Bronchial epithelial cell (primary cell): Measurements from ENCODE around the gene RAB7B. TPM values are rescaled to one million over a fixed set of nuclear protein-coding genes. Genes with fewer than 3 reads are reported as not detected.

Experiments used
- DNase-seq: peaks from one replicate; pipeline ENCODE4 v3.0.0-alpha.2; 2010; ENCODE audit warnings: low read depth
- FAIRE-seq: peaks from 2 replicates; lab custom pipeline; 2011; peaks lifted over from hg19 to GRCh38; lab: Jason Lieb, UNC
- H3K27me3 ChIP-seq: 2 replicates; pipeline ENCODE4 v1.5.1; 2011; ENCODE audit warnings: low read length; ENCODE audit not compliant: control insufficient read depth, insufficient read depth
- H3K36me3 ChIP-seq: 2 replicates; pipeline ENCODE4 v1.5.1; 2011; ENCODE audit warnings: low read length; ENCODE audit not compliant: control insufficient read depth, insufficient read depth
- H3K4me3 ChIP-seq: 2 replicates; pipeline ENCODE4 v1.5.1; 2011; ENCODE audit warnings: mild to moderate bottlenecking, low read depth, low read length, control low read depth
- CTCF ChIP-seq: IDR thresholded peaks from 2 replicates; pipeline ENCODE4 v1.5.1; 2011; ENCODE audit warnings: mild to moderate bottlenecking, moderate library complexity, low read length, control low read depth, inconsistent platforms; ENCODE audit not compliant: insufficient read depth, severe bottlenecking
- total RNA-seq: library from RNA; depleted of rRNA; stranded (reverse); fragments of >200 nt; gene quantifications from 2 replicates; pipeline ENCODE4 v1.2.1, GENCODE V29; 2014

The RAB7B gene
- total RNA-seq, 1 donor from 2014 or later: 2.9 TPM

- H3K36me3 ChIP-seq: no peaks in the 10 kb centered on the region
- TF ChIP-seq CTCF: no peak
- no peak overlapping the region for H3K4me3 ChIP-seq
- DNase-seq: no peak
- peaks cover 35% of the 10 kb centered on the region for H3K27me3 ChIP-seq
- no peak for FAIRE-seq
These were observed 55.2 kb downstream of the RAB7B start for GRCh38 chr1:205948039-205948438.

DNA sequence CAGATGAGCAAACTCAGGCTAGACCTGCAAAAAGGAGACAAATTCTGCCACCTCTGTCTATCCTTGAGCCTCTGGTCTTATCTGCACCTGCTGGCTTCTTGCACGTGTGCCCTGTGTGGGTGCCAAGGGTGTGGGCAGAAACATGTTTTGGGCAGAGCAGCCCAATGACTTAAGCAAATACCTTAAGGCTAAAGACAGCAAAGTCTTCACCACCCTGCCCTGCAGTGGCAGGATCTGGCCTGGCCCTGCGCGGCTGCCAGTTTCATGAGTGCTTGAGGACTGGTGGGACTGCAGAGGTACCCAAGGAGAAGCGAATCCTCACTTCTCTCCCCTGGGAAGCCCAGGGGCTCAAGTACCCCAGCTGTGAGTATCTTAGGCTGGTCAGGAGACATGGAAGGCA is 56.2 kb downstream of the RAB7B start:
- H3K4me3 ChIP-seq: no peak overlapping the region
- H3K27me3 ChIP-seq: peaks cover 45% of the 10 kb centered on the region
- TF ChIP-seq CTCF: no peak
- DNase-seq (peak; percentile 74), FAIRE-seq (no peak)
- no peaks in the 10 kb centered on the region for H3K36me3 ChIP-seq

DNA sequence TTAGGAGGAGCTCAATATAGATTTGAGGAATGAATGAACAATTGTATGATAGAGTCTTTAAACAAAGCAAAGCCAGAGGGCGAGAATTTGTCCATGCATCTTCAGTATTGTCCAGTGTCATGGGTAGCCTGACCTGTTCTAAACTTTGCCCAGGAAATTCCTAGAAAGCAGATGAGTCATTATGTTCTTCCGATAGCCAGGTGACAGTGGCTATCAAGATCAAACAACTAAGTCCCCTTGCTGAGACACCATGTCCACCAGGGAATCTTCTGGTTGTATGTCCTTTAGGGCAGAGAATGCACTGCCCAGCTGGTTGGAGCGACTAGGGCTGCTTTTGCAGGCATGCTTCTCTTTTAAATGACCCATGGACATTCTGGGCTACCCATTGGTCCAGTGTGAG is 58.1 kb downstream of the RAB7B start:
- peaks cover 51% of the 10 kb centered on the region for H3K27me3 ChIP-seq
- no peak overlapping the region for H3K4me3 ChIP-seq
- FAIRE-seq (no peak), DNase-seq (no peak)
- no peak for TF ChIP-seq CTCF
- no peaks in the 10 kb centered on the region for H3K36me3 ChIP-seq

DNA sequence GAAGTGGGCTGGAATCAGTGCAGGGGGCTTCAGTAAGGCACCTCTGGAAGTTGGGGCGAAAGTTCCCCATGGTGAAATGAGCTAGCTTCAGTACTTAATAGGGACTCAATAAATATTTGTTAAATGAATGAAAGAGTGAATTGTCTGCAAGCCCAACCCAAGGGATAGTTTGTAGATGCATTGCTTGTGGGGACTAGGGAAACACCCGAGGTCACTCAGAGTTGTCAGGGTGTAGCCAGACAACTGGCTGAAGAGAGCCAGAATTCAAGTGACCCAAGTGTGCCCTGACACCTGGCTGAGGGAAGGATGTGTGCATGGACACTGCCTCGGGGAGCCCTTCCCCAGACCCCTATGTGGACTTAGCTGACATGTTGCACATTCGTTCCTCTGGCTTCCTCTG is 58.7 kb downstream of the RAB7B start:
- Histone ChIP-seq H3K36me3 (no peaks in the 10 kb centered on the region), H3K27me3 (peaks cover 52% of the 10 kb centered on the region), H3K4me3 (no peak overlapping the region)
- no peak for TF ChIP-seq CTCF
- FAIRE-seq (no peak), DNase-seq (no peak)

- no peak for TF ChIP-seq CTCF
- Histone ChIP-seq H3K27me3 (peaks cover 52% of the 10 kb centered on the region), H3K4me3 (no peak within 1 kb of the TSS), H3K36me3 (no peaks in the 10 kb centered on the region)
- DNase-seq (no peak), FAIRE-seq (no peak)
These were observed 60.0 kb downstream of the RAB7B start, which contains the start of gene SLC26A9 for GRCh38 chr1:205943245-205943644. Gene SLC26A9, minus strand, starts transcription at chr1:205943456. Its CDS starts 7,636 bp downstream, at chr1:205935820.

DNA sequence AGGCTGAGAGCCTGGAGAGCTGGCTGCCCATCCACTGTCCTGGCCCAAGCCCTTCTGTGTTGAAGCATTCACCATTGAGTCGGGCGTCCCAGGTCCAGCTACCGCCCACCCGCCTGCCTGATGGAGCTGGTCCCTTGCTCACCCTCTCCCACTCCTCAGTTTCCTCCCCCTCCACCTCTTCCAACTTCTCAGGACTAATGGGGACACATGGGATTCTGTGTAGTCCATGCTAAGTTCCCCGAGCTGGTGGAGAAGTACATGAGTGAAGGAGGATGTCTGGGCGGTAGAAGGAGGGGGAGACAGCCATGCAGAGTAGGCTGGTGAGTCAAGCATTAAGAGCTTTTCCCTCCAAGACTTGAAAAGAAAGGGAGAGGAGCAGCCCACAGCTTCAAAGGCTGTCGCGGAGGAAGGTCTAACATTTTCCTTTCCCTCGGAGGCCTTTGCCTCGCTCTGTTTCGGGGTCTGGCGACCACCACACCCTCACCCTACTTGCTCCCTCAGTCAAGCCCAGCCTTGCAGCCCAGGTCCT is 60.5 kb downstream of the RAB7B start:
- DNase-seq (no peak), FAIRE-seq (peak; percentile 52)
- Histone ChIP-seq H3K36me3 (no peaks in the 10 kb centered on the region), H3K4me3 (no peak overlapping the region), H3K27me3 (peaks cover 55% of the 10 kb centered on the region)
- no peak for TF ChIP-seq CTCF
